ENCODE measurements around the gene TSHR.

- no peak for TF ChIP-seq CTCF (IDR thresholded peaks at IDR 0.05)
- no peak for TF ChIP-seq POLR2A (IDR thresholded peaks at IDR 0.05)
Observed at GRCh38 chr14:81129242-81129641, 173.8 kb downstream of the TSHR start.
